GM19324 (cell line): ENCODE results near the gene STUM.
"Not testable (repeated sequence)": the region's sequence is repeated elsewhere in the genome, so short reads cannot be mapped to it uniquely, and the experiment has no call there.

ENCODE experiments used
- ATAC-seq: cut with Tn5 transposase; IDR thresholded peaks from one replicate; pipeline ENCODE4 v1.9.1; 2021; ENCODE audit warnings: mild to moderate bottlenecking, moderate library complexity; ENCODE audit not compliant: unreplicated experiment, low FRiP score

STUM gene, protein sequence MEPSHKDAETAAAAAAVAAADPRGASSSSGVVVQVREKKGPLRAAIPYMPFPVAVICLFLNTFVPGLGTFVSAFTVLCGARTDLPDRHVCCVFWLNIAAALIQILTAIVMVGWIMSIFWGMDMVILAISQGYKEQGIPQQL

DNA sequence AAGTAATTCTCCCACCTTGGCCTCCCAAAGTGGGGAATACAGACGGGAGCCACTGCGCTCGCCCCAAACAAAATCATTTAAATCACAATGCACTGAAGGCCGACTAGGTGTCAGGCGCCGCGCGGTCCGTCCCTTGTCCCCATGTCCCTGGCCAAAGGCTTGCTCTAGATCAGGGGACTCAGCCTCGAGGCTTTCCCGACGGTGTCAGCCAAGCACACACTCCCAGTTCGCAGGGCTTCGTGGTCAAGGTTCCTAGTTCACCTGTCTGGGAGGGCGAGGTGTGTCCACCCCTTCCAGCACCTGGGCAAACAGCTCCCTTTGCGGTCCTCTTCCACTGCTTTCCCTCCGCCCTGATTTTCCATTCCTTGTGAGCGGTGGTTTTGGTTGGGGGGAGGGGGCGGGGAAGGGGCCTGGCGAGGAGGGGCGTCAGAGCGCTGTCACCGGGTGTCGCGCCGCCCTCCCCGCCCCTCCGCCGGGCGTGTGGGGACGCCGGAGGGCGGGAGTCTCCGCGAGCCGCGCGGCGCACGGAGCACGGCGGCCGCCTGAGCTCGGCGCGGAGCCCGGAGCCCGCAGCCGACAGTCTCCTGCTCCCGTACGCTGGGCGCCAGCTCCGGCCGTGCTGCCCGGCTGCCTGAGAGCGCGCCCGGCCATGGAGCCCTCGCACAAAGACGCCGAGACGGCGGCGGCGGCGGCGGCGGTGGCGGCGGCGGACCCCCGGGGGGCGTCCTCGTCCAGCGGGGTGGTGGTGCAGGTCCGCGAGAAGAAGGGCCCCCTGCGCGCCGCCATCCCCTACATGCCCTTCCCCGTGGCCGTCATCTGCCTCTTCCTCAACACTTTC, at the start of gene STUM:
TSS of gene STUM (plus strand) at position 509 of the 838 bp plus-strand sequence. CDS start at position 650, 141 bp downstream.
- ATAC-seq, result no peak

DNA sequence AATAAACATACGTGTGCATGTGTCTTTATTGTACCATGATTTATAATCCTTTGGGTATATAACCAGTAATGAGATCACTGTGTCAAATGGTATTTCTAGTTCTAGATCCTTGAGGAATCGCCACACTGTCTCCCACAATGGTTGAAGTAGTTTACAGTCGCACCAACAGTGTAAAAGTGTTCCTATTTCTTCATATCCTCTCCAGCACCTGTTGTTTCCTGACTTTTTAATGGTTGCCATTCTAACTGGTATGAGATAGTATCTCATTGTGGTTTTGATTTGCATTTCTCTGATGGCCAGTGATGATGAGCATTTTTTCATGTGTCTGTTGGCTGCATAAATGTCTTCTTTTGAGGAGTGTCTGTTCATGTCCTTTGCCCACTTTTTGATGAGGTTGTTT, 48.9 kb upstream of the STUM start:
- ATAC-seq, result not testable (repeated sequence)

DNA sequence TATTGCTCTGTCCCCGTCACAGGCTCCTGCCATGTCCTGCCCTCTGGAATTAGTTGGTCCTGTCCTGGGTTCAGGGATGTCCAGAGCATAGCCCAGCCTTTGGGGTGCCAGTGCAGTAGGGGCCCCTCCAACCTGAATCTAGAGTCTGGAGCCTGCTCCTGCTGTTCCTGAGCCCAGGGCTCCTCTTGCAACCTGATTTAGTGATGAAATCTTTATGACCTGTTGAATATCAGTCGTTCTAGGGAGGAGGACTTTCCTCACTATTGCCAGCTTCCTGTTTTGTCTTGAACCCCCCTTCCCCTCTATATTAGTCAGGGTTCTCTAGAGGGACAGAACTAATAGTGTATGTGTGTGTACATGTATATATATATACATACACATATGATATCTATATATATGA, 42.5 kb upstream of the STUM start:
- no peak for ATAC-seq

DNA sequence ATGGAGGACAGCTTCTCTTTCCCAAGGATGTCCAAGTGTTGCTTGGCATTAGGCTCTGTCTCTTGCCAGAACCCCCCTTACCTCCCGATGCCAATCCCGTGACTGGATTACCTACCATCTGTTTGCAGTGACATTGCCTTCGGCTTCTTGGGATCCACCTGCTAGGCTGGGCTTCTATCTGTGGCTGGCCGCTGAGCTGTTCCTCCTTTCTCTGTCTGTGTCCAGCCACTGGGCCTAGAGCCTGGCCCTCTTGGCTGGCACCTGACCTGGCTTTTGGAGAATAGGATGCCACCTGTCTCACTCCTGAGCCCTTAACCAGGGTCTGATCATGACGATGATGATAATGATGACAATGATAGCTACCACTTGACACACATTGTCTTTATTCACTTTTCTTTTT, 41.6 kb upstream of the STUM start:
- no peak for ATAC-seq

DNA sequence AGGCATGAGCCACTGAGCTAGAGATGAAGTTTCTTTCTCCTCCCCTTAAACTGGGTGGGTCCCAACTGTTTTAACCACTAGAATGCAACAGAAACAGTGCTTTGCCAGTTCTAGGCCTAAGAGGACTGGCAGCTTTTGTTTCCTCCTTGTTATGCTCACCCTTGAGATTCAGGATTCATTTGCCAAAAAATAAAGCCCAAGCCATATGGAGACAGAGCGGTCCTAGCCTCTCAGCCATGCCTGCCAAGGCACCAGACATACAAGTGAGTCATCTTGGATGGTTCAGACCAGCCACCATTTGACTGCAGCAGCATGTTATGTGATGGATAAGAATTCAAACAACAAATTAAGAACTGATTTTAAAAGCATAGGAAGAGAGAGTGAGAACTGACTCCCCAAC, 38.1 kb upstream of the STUM start:
- no peak for ATAC-seq

DNA sequence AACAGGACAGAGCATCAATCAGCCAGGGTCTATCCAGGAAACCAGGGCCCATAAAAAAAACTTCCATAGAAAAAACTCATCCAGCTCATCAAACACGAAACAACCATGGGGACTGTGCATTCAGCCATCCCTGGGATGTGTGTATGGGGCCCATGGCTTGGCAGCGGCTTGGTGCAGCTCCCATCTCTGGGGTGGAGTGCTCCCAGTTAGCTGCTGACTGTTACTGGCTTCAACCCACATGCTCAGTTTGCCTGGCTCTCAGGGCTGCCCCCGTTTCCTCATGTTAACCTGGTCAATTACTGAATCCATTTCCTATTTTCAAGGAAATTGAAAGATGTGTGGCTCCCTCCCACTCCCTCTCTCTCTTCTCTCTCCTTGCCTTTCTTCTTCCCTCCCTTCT, 37.3 kb upstream of the STUM start:
- ATAC-seq, result no peak

DNA sequence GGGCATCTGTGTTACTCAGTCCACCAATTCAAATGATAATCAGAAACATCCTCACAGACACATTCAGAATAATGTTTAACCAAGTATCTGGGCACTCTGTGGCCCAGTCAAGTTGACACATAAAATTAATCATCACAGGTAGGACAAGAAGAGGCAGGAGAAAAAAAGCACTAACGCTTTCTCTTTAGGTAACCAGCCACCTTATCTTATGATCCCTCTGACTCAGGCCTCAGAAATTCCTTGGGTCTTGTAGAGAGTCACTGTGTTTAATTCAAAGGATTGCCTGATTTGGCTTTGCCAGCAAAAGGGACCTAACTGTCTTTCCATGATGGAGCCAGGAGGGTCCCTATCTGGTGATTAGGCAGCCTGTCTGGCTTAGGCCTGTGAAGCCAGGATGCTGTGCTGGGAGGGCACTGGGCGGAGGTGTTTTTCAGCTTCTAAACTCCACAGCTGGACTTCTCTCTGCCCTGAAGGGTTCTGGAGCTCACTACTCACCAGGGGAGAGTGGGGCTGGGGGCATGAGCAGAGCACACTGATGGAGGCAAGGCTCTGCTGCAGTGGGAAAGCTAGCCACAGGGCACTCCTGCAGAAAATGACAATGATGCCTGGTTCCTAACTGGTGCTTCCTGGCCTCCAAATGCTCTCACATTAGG, 36.4 kb upstream of the STUM start:
- no peak for ATAC-seq

DNA sequence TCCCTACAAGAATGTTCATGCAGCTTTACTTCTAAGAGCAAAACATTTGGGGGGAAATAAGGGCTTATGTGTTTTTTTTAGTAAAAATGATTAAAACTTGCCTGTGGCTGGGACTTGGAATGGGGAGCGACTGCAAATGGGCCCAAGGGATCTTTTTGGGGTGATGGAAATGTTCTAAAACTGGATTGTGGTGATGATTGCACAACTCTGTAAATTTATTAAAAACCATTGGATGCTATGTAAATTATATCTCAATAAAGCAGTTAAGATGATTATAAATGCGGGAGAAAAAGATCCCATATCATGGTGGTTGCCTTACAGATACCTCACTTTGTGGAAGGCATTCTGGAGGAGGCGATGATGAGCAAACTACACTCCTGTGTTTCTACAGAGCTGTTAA, 30.2 kb upstream of the STUM start:
- ATAC-seq, result no peak

DNA sequence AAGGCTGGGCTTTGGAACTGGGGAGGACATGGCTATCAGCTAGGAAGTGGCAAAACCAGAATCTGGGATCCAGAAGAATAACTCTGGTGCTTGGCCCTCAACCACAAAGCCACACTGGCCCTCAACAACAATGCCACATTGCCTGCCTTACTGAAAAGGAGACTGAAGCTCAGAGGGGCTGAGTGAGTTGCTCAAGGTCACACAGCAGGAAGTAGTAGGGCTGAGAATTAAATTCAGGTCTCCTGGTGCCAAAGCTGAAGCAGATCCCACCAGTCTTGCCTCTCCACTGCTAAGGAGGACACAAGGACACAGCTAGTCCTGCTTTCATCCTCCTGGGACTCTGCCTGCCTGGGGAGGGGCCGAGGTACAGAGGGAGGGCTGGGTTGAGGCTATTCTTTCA, 29.4 kb upstream of the STUM start:
- ATAC-seq, result no peak

DNA sequence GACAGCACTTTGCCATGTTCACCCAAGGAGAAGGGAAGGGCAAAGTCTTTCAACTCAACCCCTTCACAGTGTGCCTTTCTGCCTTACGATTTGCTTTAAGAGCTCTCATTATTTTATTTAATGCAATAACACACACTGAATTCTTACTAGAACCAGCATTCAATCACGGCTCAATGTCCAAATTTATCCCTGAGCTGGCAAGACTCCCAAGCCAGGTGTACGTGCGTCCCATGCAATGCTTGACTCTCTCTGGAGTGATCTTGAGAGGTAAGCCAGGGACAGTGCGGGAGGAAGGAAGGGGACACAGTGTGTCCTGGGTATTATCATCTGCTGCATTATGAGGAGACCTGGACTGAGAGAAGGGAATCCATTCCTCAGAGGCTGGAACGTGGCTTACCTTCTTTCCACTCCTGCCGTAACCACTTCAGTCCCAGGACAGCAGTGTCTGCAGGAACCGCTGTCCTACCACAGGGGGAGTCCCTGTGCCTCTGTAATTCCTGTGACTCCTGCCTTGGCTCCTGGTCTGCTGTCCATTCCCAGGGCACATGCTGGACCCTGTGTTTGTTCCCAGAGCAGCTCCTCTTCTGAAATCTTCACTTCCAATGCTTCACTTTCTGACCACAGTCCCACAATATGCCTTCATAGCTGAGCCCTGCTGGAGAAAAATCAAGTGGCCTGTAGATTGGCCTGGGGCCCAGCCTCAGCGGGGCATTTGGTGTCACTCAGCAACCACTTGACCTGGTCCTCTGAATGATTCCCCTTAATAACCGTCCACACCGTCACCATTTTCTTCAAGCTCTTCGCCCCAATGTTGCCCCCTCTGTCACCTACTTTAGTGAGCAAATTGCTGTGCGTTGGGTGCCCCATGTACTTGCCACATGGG, 28.6 kb upstream of the STUM start:
- ATAC-seq, result no peak

DNA sequence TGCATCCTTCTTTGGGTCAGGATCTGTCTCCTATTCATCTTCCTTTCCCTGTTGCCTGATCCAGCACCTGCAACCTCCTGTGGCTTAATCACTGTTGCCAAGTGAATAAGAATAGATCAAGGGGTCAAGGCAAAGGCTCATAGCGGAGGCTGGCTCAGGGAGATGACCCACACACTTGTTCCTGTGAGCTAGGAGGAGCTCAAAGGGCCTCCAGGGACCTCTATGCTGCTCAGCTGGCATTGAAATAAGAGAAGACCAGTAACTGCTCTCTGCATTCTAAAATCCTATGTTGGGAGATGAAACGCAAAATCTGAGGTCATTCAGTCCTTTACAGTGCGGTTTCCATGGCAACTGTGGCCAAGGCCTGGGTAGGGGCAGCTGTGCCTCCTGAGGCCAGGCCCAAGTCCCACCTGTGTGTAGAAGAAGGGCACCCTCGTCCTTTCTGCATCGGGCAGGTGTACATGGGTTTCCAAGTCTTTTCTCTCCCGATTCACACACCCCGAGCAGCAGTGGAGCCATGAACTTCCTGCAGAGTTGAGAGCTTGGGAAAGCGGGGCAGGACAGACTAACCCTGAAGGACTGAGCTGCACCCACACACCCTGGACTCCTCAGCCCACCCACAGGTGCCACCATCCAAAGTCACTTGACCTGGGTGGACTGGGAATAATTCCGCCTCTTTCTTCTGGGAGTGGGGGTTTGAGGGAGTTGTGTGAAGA, 27.8 kb upstream of the STUM start:
- no peak for ATAC-seq

DNA sequence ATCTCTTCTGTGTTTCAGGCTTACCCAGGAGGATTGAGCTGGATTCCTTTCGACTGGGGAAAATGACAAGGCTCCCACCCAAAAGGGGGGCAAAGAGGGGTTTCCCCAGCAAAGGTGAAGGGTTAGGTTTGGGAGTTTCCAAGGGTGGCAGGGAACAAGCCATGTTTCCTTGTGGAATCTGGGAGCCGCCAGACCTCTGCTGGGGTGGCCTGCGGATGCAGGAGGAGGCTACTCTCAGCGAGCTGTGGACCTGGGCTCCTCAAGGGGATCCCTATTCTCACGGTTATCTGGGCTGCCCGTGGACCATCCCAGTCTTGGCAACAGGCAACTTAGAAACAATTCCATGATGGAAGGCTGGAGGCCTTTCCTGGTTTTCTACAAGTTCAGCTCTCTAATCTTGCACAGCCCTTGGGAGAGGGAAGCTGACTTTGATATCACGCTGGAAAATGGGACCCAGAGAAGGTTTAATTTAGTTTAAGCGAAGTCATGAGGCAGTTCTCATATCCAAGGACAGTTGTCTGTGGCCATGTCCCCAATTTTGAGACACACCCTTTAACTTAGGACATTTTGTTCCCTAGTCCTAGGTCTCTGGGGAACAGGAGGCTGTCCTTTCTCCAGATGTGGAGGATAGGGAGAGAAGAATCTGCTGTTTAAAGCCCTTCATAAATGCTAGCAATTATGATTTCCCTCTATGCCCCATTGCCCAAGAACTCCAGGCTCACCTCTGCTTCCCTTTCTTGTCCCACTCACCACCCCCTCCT, 24.7 kb upstream of the STUM start:
- ATAC-seq, result no peak

DNA sequence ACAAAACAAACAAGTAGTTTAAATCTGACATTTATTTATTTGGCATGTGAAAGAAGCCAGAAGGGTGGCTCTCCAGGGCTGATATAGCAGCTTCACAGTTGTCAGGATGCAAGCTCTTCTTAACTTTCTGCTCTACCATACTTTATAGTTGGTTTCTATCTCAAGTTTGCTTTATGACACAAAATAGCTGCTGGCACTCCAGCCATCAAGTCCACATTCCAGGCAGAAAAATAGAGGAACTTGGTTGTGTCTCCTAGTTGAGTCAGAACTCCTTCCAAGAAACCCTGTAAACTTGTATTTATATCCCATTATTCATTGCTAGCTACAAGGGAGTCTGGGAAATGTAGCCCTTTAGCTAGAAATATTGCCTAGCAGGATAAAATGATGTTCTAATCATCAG, 24.0 kb upstream of the STUM start:
- no peak for ATAC-seq

DNA sequence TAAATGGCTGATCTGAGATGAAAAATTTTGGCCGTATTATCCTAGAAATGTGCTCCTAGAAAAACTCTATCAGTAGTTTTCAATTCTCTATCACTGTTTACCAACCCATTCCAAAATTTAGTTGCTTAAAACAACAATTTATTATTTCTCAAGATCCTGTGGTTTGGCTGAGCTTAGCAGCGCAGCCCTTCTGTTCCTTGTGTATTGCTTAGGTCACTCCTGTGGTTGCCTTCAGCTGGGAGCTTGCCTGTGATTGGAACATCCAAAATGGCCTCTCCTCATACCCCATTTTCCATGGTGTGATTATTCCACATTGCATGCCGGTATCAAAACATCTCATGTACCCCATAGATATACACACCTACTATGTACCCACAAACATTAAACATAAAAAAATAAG, 22.8 kb upstream of the STUM start:
- no peak for ATAC-seq

DNA sequence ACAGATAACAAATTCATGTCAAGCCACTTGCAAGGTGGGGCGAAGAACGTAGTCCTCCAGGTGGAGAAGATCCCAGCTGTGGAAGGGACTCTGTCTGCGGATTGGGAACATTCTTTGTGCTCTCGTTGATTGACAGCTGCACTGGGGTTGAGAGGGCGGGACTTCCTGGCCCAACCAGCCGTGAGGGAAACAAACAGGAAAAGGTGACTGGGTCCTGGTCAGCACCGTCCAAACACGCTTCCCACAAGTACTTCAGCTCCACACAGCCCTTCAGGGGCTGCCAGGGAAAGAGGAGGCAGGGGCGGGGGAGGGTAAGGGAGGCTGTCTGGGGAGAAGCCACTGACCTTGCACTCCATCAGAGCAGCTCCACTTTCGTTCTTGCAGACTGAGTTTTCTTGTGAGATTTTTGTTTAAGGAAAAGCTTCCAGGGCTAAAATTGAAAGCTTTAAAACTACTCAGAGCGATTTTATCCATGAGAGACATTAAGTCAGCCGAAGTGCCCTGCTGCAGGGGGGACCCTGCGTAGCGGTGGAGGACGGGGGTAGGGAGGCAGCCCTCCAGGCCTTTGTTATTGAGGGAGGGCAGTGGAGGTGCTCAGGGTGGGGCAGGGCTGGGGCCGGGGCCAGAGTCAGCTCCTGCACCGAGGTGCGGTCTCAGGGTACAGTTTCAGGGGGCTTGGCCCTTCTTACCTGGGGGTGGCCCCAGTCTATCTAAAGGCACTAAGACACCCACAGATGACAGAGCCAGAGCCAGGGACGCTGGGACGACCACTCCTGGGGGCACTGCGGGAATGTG, 21.6 kb upstream of the STUM start:
- no peak for ATAC-seq

DNA sequence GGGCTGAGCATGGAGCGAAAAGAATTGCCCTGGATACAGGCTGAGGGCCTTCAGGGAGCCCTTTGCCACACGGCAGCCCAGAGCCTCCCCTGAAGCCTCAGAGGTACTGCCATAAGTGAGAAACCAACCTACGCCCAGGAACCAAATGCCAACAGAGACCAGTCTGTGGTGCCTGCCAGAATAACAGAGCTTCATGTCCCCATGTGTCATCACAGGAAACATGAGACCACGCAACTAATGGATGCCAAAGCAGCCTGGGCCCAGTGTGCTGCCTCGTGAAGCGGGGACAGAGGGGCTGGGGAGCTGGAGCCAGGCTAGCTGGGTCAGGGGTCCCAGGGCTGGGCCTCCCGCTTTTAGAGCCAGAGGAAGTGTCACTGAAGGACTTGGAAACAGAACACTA, 18.7 kb upstream of the STUM start:
- no peak for ATAC-seq

DNA sequence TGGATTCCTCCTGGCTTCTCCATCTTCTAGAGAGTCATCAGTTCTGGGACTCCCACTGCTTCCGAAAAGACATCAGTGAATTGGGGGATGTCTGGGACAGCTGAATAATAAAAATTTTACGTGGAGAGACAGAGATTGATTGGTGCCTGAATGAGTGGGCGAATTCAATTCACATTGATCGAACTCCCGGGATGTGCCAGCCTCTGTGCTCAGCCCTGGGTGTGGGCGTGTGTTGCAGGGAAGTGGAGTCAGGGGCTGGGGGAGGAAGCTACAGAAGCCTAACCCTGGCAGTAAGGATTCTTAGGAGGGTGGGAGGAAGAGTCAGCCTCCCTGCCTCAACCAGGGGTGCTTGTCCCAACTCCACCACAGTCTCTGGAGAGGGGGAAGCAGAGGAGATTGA, 18.0 kb upstream of the STUM start:
- no peak for ATAC-seq

DNA sequence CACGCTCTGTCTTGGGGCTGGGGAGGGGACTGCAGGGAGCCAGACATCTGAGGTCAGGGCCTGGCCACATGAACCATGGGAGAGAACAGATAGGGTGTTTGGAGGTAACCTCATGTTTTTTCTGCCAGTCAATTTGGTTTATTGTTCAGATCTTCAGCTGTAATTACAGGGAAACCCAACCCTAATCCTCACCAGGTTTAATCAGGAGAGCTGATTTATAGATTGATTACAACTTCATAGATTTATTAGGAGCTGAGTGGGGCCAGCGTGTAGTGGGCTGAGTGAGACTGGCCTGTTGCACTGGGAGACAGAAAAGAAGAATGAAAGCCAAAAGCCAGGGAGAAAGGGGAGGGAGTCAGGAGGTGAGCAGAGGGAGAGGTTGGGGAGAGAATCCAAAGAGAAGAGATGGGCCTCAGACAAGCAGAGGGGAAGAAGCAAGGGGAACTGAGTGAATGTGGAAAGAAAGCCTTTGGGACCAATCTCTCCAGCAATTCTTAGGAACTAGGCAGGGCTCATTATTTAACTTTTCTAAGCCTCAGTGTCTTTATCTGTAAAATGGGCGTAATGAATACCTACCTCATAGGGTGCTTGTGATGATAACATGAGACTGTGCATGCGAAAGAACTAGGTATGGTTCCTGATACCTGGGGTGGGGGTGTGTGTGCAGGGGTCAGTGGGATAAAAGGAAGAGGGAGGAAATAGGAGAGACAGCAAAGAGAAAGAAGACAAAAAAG, 17.0 kb upstream of the STUM start:
- no peak for ATAC-seq
